Measurements from ENCODE around the gene EP400. TPM values are rescaled to one million over a fixed set of nuclear protein-coding genes. Genes with fewer than 3 reads are reported as not detected.

The EP400 gene
- total and polyA plus RNA-seq, 2 of the 8 experiments (the other 6 are each of a cell fraction or from before 2014, with no cell fraction given) = 13.1 to 69.7 TPM

DNA sequence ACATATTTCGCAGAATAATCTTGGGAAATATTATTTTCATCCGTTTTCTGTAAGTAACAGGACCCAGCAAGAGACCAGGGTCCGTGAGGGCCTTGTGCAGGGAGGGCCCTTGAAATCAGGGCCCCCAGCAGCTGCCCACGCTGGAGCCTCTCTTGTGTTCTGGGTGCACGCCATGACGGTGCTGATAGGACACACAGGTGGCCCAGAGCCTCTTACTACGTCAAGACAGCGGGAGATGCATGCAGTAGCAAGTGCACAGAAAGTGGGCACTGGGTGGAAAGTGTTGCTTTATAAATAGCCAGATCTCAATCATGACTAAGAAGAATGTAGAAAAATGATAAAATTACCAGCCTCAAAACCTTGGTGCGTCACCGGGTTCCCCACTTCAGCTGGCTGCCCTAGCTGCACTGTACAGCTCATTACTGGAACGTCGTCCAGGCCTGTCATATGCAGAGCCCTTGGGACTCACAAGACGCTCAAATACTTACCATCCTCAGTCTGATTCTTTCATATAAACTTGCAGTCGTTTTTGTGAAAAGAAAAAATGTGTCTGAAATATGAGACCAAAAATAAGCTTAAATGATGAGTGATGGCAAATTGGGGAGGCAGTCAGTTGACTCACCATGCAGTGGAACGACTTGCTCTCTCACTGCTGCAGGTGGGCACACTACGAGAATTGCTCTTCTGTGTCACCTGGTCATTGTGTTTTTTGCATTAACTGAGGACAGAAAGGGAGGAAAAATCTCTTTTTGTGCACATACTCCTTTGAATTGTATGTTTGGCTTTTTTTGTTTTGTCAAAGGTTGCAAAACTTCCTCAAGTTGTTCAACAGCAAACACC lies 126.2 kb downstream of the EP400 start (continued):
- TF ChIP-seq, protein P1, sequence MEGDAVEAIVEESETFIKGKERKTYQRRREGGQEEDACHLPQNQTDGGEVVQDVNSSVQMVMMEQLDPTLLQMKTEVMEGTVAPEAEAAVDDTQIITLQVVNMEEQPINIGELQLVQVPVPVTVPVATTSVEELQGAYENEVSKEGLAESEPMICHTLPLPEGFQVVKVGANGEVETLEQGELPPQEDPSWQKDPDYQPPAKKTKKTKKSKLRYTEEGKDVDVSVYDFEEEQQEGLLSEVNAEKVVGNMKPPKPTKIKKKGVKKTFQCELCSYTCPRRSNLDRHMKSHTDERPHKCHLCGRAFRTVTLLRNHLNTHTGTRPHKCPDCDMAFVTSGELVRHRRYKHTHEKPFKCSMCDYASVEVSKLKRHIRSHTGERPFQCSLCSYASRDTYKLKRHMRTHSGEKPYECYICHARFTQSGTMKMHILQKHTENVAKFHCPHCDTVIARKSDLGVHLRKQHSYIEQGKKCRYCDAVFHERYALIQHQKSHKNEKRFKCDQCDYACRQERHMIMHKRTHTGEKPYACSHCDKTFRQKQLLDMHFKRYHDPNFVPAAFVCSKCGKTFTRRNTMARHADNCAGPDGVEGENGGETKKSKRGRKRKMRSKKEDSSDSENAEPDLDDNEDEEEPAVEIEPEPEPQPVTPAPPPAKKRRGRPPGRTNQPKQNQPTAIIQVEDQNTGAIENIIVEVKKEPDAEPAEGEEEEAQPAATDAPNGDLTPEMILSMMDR (IDR thresholded peaks at IDR 0.05; ENCODE audit: control extremely low read depth in 1 of 3, insufficient read depth in 1 of 3, low read depth in 1 of 3, low read length in 3 of 3) = no peak
- TF ChIP-seq EGR1 (IDR thresholded peaks at IDR 0.05; ENCODE audit: borderline replicate concordance, low read depth, low read length) (no peak), POU5F1 (IDR thresholded peaks at IDR 0.05; ENCODE audit: low read depth, low read length) (no peak), NRF1 (IDR thresholded peaks at IDR 0.05; ENCODE audit: low read depth, low read length) (no peak), EP300 (IDR thresholded peaks at IDR 0.05; ENCODE audit: borderline replicate concordance in 1 of 2, low read depth in 2 of 2, low read length in 2 of 2) (no peak), PHF8 (conservative IDR thresholded peaks at IDR 0.05; ENCODE audit: low read depth, low read length) (no peak), CHD2 (IDR thresholded peaks at IDR 0.05; ENCODE audit: low read length) (no peak), MAFK (IDR thresholded peaks at IDR 0.05; ENCODE audit: low read depth, low read length) (no peak)

Data from H1 (cell line).